ENCODE results near the gene NCOA6. TPM values are rescaled to one million over a fixed set of nuclear protein-coding genes. Genes with fewer than 3 reads are reported as not detected.
A peak's percentile ranks its signal among the peaks of the same experiment; 100 is the strongest.

The NCOA6 gene
- total RNA-seq, 2 experiments from 2014 or later: 15.7 to 17.2 TPM

DNA sequence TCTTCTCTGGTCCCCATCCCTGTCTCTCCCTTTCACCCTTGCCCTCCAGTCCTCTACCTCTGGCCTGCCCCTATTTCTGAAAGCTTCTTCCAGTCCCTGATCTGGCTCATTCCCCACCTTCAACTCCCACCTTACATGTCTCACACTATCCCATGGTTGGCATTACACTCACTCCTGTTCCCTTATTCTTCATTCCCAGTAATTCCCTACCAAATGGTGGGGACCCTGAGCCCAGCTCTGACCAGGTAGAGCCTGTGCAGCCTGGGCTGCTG, 114.9 kb downstream of the NCOA6 start:
- CTCF ChIA-PET: interaction anchor here (0.7 to 6.8 kb wide), 4 partner anchors 36 to 398 kb away, joined by 3 to 56 read pairs (median 4); no protein-coding TSS in a partner anchor
- H3K9me3 Mint-ChIP-seq: no peaks in the 10 kb centered on the region

DNA sequence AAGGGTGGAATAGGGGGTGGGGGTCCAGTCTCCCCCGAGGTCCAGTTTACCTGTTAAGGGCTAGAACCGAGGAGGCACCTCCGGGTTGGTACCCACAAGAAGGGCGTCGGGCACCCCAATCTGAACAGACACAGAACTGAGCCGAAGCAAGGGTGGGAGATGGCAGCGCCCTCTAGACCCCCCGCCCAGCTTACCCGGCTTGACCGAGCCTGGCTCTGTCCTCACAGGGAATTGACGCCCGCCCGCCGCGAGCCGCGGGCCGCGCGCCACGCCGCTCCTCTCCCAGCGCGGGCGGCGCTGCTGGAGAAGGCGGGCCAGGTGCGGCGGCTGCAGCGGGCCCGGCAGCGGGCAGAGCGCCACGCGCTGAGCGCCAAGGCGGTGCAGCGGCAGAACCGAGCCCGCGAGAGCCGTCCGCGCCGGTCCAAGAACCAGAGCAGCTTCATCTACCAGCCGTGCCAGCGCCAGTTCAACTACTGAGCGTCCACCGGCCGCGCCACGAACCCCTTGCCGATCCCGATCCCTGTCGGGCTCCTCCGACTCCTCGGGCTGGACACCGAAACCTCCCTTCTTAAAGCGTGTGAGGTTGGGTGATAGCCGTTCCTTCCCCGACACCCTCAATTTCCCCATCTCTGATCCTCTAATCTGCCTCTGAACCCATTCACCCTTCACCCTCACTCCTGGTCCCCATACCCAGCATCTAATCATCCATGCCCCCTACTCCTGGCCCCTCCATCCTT, 115.5 kb downstream of the NCOA6 start:
- Mint-ChIP-seq H3K27ac (peak overlapping the region; percentile 89), H3K36me3 (ENCODE audit: low read depth) (peaks cover 19% of the 10 kb centered on the region), H3K4me3 (peak overlapping the region; percentile 75), H3K9me3 (no peaks in the 10 kb centered on the region), H3K4me1 (ENCODE audit: low read depth) (peaks cover 27% of the 10 kb centered on the region), H3K27me3 (no peaks in the 10 kb centered on the region)
- ChIA-PET POLR2A (interaction anchor here (1.5 kb wide), 2 partner anchors 11 to 194 kb away, joined by 3 to 5 read pairs; partner anchors contain the start of gene DYNLRB1), CTCF (interaction anchor here (1.2 to 6.8 kb wide), 5 partner anchors 60 to 397 kb away, joined by 4 to 56 read pairs (median 14); no protein-coding TSS in a partner anchor)
- TF ChIP-seq, protein P1, sequence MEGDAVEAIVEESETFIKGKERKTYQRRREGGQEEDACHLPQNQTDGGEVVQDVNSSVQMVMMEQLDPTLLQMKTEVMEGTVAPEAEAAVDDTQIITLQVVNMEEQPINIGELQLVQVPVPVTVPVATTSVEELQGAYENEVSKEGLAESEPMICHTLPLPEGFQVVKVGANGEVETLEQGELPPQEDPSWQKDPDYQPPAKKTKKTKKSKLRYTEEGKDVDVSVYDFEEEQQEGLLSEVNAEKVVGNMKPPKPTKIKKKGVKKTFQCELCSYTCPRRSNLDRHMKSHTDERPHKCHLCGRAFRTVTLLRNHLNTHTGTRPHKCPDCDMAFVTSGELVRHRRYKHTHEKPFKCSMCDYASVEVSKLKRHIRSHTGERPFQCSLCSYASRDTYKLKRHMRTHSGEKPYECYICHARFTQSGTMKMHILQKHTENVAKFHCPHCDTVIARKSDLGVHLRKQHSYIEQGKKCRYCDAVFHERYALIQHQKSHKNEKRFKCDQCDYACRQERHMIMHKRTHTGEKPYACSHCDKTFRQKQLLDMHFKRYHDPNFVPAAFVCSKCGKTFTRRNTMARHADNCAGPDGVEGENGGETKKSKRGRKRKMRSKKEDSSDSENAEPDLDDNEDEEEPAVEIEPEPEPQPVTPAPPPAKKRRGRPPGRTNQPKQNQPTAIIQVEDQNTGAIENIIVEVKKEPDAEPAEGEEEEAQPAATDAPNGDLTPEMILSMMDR (IDR thresholded peaks at IDR 0.05): no peak
- peak; percentile 76 for DNase-seq
- intact Hi-C loops (cut with micrococcal nuclease): loop anchor here (2.0 to 5.0 kb wide), 2 partner anchors 33 to 173 kb away; partner anchors contain the start of gene PIGU
- ATAC-seq: peak; percentile 17

More for the DNA sequence above, 114.9 kb downstream of the NCOA6 start:
- TF ChIP-seq, protein P1 (IDR thresholded peaks at IDR 0.05): no peak
- Mint-ChIP-seq H3K27me3 (no peaks in the 10 kb centered on the region), H3K4me1 (ENCODE audit: low read depth) (peaks cover 26% of the 10 kb centered on the region), H3K36me3 (ENCODE audit: low read depth) (peaks cover 19% of the 10 kb centered on the region), H3K4me3 (peak overlapping the region; percentile 75), H3K27ac (peak overlapping the region; percentile 73)
- DNase-seq (no peak), ATAC-seq (no peak)
- POLR2A ChIA-PET: interaction anchor here (1.1 to 1.5 kb wide), 3 partner anchors 11 to 194 kb away, joined by 3 to 5 read pairs (median 4); partner anchors contain the start of gene DYNLRB1
- intact Hi-C loops (cut with micrococcal nuclease): no loop called here

DNA sequence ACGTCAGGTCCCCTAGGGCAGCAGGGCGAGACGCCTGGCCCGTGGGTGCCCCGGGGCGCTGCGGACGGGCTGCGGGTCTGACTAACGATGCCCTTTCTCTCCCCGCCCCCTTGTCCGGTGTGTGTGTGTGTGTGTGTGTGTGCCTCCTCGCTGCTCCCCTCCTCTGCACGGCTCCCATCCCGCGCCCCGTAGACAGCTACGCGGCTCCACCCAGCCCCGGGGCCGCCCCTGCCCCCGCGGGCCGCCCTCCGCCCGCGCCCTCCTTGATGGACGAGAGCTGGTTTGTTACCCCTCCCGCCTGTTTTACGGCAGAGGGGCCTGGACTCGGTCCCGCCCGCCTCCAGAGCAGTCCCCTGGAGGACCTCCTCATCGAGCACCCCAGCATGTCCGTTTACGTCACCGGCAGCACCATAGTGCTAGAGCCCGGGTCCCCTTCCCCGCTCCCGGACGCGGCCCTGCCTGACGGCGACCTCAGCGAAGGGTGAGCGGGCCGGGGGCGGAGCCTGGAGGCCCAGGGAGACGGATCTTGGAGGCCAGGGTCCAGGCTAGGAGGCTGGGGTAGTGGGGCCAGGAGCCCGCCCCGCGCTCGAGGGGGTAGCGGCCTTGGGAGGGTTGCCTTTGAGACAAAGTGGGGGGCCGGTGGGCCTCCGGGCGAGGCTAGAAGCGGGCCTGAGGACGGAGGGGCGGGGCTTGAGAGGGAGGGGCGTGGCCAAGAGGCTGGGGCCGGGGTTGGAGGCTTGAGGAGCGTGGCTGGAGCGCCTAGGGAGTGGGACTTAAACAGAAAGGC, 116.2 kb downstream of the NCOA6 start:
- peaks cover 32% of the 10 kb centered on the region for H3K4me1 Mint-ChIP-seq (ENCODE audit: low read depth)
- intact Hi-C loops (cut with micrococcal nuclease): loop anchor here (2.0 to 5.0 kb wide), 2 partner anchors 32 to 172 kb away; partner anchors contain the start of gene PIGU
- H3K36me3 Mint-ChIP-seq (ENCODE audit: low read depth): peaks cover 19% of the 10 kb centered on the region
- H3K4me3 Mint-ChIP-seq: peak overlapping the region; percentile 75
- H3K9me3 Mint-ChIP-seq: no peaks in the 10 kb centered on the region
- peak overlapping the region; percentile 89 for H3K27ac Mint-ChIP-seq
- DNase-seq: peak; percentile 90
- TF ChIP-seq, protein P1 (IDR thresholded peaks at IDR 0.05): no peak
- POLR2A ChIA-PET: interaction anchor here (0.6 to 1.5 kb wide), 3 partner anchors 10 to 193 kb away, joined by 3 to 5 read pairs (median 3); partner anchors contain the start of gene DYNLRB1
- CTCF ChIA-PET: interaction anchor here (0.7 to 6.8 kb wide), 8 partner anchors 11 to 407 kb away, joined by 4 to 56 read pairs (median 8); partner anchors contain the start of gene AHCY
- ATAC-seq: peak; percentile 83
- H3K27me3 Mint-ChIP-seq: no peaks in the 10 kb centered on the region

DNA sequence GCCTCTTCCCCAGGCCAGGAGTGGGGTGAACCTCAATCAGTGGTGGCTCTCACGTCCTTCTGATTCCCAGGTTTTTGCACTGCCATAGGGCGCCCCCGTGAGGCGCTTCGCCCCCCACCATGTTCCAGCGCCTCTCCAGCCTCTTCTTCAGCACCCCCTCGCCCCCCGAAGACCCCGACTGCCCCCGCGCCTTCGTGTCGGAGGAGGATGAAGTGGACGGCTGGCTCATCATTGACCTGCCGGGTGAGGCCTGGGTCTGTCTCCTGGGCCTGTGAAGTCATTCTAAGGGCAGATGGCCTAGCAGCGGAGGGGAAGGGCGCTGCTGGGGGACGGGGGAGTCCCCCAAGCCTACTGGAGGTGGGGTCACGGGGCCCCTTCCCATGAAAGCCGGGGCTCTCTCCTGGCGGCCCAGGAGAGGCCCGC, 116.8 kb downstream of the NCOA6 start:
- ChIA-PET POLR2A (interaction anchor here (0.6 kb wide), 1 partner anchor 164 kb away, joined by 3 read pairs; no protein-coding TSS in a partner anchor), CTCF (interaction anchor here (0.9 to 6.8 kb wide), 17 partner anchors 9 to 406 kb away, joined by 3 to 56 read pairs (median 4); partner anchors contain the start of genes AHCY and DYNLRB1)
- peak; percentile 81 for DNase-seq
- ATAC-seq: peak; percentile 21
- peaks cover 30% of the 10 kb centered on the region for H3K4me1 Mint-ChIP-seq (ENCODE audit: low read depth)
- H3K9me3 Mint-ChIP-seq: no peaks in the 10 kb centered on the region
- intact Hi-C loops (cut with micrococcal nuclease): loop anchor here (2.0 to 5.0 kb wide), 2 partner anchors 32 to 171 kb away; partner anchors contain the start of gene PIGU
- peaks cover 17% of the 10 kb centered on the region for H3K36me3 Mint-ChIP-seq (ENCODE audit: low read depth)
- H3K27me3 Mint-ChIP-seq: no peaks in the 10 kb centered on the region
- peak overlapping the region; percentile 75 for H3K4me3 Mint-ChIP-seq
- TF ChIP-seq, protein P1 (IDR thresholded peaks at IDR 0.05): peak; percentile 86
- peak overlapping the region; percentile 89 for H3K27ac Mint-ChIP-seq

Data from activated CD8-positive, alpha-beta T cell treated with anti-CD3 and anti-CD28 coated beads for 36 hours (primary cell).